NCI-H2196 (cell line): ENCODE measurements around the gene TCF7L1.
"Not testable (repeated sequence)": the region's sequence is repeated elsewhere in the genome, so short reads cannot be mapped to it uniquely, and the experiment has no call there.

Experiments used
- DNase-seq: peaks from one replicate; lab custom pipeline; 2025; ENCODE audit not compliant: unreplicated experiment; lab: John Stamatoyannopoulos, UW

Gene TCF7L1

DNA sequence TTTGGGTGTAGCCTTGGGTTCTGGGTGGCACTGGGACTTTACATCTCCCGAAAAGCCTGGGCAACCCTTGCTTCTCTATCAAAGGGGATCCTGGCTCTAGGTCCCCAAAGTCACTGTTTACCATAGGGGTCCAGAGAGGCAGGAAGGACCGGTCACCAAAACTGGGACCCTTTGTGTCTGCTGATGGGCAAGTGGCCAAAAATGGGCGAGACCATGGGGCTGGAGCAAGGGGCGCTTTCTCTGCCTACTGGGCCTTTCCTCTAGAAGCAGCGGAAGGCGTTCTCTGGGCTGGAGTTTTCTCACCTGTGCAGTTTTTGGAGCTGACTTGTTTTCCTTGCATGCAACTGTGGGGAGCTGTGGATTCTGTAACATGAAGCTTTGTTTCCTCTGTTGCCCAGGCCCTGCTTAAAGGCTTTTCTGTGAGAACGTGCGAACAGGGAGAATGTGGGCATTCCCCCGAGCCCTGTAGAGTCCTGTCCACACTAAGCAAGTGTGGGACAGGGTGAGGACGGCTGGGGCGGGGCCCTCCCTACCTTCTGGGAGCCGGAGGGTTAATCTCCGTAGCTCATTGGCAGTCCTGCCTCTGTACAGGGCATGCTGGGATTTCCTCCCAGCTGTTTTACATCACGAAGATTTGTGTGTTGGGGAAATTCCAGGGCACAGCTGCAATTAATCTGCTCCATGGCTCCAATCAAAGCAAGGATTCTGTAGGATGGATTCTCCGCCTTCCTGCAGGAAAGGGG lies 144.4 kb downstream of the TCF7L1 start:
- no peak for DNase-seq

GRCh38 chr2:85278361-85278760 lies 145.2 kb downstream of the TCF7L1 start:
- no peak for DNase-seq

GRCh38 chr2:85281553-85281952 lies 148.4 kb downstream of the TCF7L1 start:
- no peak for DNase-seq

DNA sequence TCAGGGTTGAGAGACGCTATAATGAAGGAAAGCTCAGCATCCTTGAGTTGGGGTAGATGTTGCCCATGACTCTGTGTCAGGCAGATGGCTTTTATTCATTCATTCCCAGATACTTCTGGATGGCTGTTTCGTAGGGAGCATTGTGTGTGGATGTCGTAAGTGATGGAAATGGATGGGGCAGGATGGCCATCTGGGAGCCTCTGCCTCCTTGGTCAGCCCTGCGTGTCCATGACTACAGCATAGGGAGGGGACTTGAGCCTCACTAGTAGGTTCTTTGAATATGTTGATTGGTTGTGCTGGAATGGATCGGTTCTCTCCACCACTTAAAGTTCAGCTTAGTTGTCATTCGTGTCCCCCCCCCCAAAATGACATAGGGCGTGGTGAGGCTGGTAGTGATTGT lies 149.7 kb downstream of the TCF7L1 start:
- DNase-seq, result no peak

DNA sequence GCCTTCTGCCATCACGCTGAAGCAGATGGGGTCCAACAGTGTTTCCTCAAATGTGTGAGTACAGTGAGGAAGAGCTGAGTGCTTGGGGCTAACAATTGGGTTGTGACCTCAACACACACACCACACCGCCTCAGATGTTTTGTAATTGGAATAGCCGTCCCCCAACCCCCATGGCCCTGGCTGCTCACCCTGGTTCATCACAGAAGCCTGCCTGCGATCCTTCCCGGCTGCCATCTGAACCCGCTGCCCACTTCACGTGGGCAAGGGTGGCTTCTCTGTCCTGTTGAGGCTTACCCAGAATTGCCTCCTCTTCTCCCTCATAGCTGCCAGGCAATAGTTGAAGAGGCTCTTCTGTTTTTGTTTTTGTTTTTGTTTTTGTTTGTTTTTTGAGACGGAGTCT lies 150.4 kb downstream of the TCF7L1 start:
- DNase-seq, result no peak

DNA sequence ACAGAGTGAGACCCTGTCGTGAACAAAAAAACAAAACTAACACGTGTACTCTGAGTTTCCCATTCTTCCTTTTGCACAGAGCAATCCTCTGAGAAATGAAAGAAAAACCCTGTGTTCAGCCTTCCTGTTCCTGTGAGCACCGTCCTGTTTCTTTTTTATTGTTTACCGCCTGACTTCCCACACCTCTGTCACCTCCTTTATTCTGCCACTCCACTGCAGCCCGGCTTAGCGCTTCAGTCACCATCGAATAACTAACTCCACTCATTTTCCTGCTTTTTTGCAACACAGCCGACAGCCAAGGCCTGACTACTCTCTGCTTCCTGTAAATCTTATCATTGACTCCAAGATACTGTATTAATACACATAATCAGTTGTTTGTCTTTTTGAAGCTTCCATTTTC lies 153.7 kb downstream of the TCF7L1 start:
- no peak for DNase-seq

GRCh38 chr2:85287721-85288120 lies 154.5 kb downstream of the TCF7L1 start:
- DNase-seq, result no peak

DNA sequence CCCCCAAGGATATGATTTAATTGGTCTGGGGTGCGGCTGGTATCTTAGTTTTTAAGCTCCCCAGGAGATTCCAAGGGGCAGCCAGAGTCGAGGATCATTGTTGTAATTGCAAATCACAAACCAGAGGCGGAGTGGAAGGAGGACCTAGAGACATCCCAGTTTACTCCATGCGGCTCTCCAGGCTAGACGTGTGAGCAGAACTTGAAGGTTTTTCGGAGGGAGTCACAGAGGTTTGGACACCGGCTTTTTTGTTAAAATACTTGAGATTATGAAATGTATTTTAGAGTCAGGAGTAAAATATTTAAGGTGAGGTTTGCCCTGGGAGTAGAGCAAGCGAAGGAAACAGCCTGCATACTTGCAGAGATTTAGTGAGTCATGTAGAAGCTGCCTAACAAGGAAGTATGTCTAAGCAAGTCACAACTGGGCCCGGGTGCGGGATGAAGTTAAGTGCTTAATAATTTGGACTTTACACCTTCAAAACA lies 155.1 kb downstream of the TCF7L1 start:
- DNase-seq, result no peak

GRCh38 chr2:85291425-85292023 lies 158.3 kb downstream of the TCF7L1 start:
- DNase-seq, result no peak

- DNase-seq, result no peak
These were observed 168.9 kb downstream of the TCF7L1 start for GRCh38 chr2:85302121-85302520.

DNA sequence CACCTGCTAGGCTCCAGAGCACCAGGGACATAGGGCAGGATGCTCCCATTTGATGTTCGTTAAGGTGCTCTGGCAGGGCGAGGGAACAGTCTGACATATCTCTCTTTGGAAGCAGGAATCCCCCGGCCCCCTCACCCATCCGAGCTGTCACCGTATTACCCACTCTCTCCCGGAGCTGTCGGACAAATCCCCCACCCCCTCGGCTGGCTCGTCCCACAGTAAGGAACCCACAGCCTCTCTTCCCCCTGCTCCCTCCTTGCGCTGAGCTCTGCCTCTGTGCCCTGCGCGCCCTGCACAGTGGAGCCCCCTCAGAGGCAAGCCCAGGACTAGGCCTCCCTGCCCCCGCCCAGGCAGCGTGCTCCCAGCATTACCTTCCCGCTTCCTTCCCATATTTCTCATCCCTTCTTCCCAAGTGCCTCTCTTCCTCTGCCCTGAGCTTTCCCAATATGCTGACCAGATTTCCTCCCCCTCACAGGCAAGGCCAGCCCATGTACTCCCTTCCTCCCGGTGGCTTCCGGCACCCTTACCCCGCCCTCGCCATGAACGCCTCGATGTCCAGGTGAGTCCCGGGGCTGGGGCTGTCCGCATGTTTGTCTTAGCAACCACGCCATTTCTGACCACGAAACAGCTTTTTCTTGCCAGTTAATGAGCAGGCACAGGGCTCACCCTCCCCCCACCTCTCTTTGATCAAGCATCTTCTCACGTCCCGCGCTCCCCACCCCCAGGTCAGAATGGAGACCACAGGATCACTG lies 170.8 kb downstream of the TCF7L1 start:
- no peak for DNase-seq

- DNase-seq, result no peak
These were observed 174.3 kb downstream of the TCF7L1 start for GRCh38 chr2:85307527-85307897.

- DNase-seq, result no peak
These were observed 175.0 kb downstream of the TCF7L1 start for GRCh38 chr2:85308201-85308600.

- peak; percentile 68 for DNase-seq
These were observed 175.8 kb downstream of the TCF7L1 start for GRCh38 chr2:85308896-85309555.

DNA sequence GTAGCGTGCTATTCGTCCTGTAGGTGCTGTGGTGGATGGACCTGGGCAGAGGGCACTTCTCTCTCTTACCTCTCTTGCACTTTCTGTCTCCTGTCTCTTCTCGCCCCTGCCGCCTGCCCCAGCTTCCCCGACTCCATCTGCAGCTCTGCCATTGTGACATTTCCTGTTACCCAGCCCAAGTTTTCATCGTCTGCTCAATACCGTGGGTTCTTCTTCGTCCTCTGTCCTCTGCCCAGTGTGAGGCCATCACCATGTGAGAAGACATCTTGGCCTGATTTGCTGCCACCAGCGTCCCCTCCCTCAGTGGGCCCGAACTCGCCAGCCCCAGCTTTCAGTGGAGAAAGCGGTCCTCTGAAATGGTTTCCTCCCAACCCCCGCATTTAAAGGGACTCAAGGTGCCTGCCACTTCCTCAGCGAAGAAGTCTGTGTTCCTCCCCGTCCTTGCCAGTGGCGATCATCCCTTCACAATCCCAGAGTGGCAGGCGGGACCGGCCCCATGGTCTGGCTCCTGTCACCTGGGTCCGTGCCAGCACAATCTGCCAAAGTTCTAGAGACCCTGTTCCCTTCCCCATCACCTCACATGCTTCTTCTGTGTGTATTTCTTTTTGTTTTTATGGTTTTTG lies 176.6 kb downstream of the TCF7L1 start:
- no peak for DNase-seq

- DNase-seq, result no peak
These were observed 177.1 kb downstream of the TCF7L1 start for GRCh38 chr2:85310330-85310729.

GRCh38 chr2:85312404-85312803 lies 179.2 kb downstream of the TCF7L1 start:
- DNase-seq, result no peak

GRCh38 chr2:85314884-85315242 lies 181.7 kb downstream of the TCF7L1 start:
- DNase-seq, result no peak

DNA sequence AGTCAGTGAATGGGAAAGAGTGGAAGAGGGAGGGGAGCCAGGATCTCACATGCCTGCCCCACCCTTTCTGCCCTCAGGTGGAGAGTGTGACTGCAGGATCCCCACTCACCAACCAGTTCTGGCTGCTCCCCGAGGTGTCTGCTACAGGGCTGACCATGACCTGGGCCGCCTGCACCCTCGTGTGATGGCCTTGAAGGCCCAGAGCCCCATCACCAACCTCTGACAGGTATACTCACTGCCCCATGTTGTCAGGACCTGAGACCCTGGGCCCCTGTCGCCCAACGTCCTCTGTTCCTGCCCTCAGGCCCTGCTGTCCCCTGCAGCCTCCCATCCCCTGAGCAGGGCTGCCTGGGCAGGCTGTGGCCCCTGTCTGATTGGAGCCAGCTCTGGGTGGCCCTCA lies 182.7 kb downstream of the TCF7L1 start:
- not testable (repeated sequence) for DNase-seq

DNA sequence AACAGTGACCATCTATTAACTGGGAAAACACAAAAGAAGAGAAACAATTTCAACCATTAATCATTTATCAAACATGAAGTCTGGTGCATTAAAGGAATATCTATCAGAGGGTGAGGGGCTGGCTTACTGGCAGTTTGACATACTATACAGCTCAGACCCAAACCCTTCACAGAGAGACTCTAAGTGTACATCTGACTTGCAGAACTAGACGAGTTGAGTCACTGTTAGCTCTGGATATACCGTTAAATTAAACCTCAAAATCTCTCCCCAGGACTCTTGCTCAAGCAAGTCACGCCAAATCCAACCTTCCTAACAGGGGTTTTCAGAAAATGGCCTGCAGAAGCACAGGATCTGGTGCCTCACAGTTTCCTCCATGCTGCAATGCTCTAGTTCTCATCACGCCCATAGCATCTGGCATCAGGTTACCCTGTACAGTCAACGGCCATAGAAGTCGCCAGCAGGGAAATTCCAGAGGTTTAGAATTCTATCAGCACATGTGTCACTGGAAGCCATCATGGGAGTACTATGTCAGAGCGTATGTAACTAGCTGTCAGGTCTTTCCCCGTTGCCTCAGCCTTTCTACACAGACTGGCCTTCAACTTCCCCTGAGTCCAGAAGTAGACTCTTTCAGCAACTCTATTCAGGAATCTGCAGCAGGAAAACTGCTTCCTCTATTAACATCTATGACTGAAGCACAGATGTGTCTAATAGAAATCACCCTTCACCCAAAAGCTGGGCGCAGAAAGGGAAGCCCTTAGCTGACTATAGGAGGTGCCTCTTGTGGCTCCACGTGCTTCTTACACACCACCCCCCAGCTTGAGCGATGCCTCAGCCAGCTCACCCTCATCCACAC lies 185.3 kb downstream of the TCF7L1 start:
- no peak for DNase-seq
